ENCODE data around the gene TMEM184A.

- TF ChIP-seq EZH2 (IDR thresholded peaks at IDR 0.05; ENCODE audit: borderline replicate concordance, low read depth, low read length, severe bottlenecking) = no peak
- no peak for TF ChIP-seq CTCF (IDR thresholded peaks at IDR 0.05; ENCODE audit: extremely low read depth in 1 of 2, insufficient read depth in 1 of 2, low read depth in 1 of 2, low read length in 2 of 2)
- TF ChIP-seq POLR2AphosphoS5 (IDR thresholded peaks at IDR 0.05; ENCODE audit: insufficient read depth, low read depth, low read length) = no peak
- no peak for TF ChIP-seq POLR2A (IDR thresholded peaks at IDR 0.05; ENCODE audit: low read depth, low read length)
- TF ChIP-seq JUN (IDR thresholded peaks at IDR 0.05; ENCODE audit: borderline replicate concordance, insufficient read depth, insufficient read length, low read depth) = no peak
- no peak for TF ChIP-seq MAX (IDR thresholded peaks at IDR 0.05; ENCODE audit: insufficient read depth, insufficient read length)
- no peak for TF ChIP-seq GATA2 (IDR thresholded peaks at IDR 0.05; ENCODE audit: insufficient read depth, insufficient read length, low read depth, low read length)
- no peak for TF ChIP-seq MYC (IDR thresholded peaks at IDR 0.05; ENCODE audit: low read depth, low read length)
These were observed 30.3 kb upstream of the TMEM184A start for GRCh38 chr7:1586126-1586826.

Measured in endothelial cell of umbilical vein (primary cell).